ENCODE data around the gene DNAJC17. TPM values are rescaled to one million over a fixed set of nuclear protein-coding genes. Genes with fewer than 3 reads are reported as not detected.

Gene DNAJC17
- total and polyA plus RNA-seq, 2 donors (not counting 1 experiment from before 2014, with no cell fraction given), result 30.5 to 46.1 TPM

- Histone ChIP-seq H3K79me2 (ENCODE audit: control insufficient read depth, insufficient read depth, low read length) (no peaks in the 10 kb centered on the region), H4K20me1 (ENCODE audit: control insufficient read depth, insufficient read depth, low read length, poor library complexity, severe bottlenecking) (no peaks in the 10 kb centered on the region), H3K27ac (ENCODE audit: low read length in 2 of 2) (no peak within 1 kb of the TSS), H3K36me3 (replicated peaks in 1 of 2; ENCODE audit: control extremely low read depth in 1 of 2, control insufficient read depth in 1 of 2, extremely low read depth in 1 of 2, insufficient read depth in 2 of 2, low read length in 1 of 2) (no peaks in the 10 kb centered on the region), H2AFZ (ENCODE audit: insufficient read depth, low read depth, low read length, poor library complexity, severe bottlenecking) (no peak within 1 kb of the TSS), H3K9me3 (ENCODE audit: control extremely low read depth in 1 of 3, control insufficient read depth in 2 of 3, insufficient read depth in 1 of 3, low read length in 2 of 3) (peaks cover 0 to 3% (median 0%) of the 10 kb centered on the region in 3 donors), H3K9ac (ENCODE audit: low read length) (no peak within 1 kb of the TSS), H3K4me3 (ENCODE audit: control extremely low read depth in 1 of 5, extremely low read depth in 1 of 5, insufficient read depth in 1 of 5, low read depth in 2 of 5, low read length in 4 of 5) (no peak within 1 kb of the TSS), H3K4me1 (ENCODE audit: control insufficient read depth in 2 of 2, insufficient read depth in 2 of 2, low read length in 2 of 2) (no peaks in the 10 kb centered on the region), H3K4me2 (replicated peaks; ENCODE audit: low read depth, low read length, poor library complexity, severe bottlenecking) (no peak within 1 kb of the TSS), H3K27me3 (replicated peaks in 1 of 4; ENCODE audit: control extremely low read depth in 1 of 4, control insufficient read depth in 3 of 4, insufficient read depth in 4 of 4, low read length in 3 of 4) (no peaks in the 10 kb centered on the region)
- CTCF ChIA-PET, result interaction anchor here (1.8 kb wide), 1 partner anchor 9 kb away, joined by 5 read pairs; no protein-coding TSS in a partner anchor
- WGBS (ENCODE audit: insufficient coverage), result 94% methylated on average over 5 of the region's 6 CpGs
- no peak within 1 kb of the TSS for H3K4me3 Mint-ChIP-seq
- peak; percentile 2 for DNase-seq
- H3K27ac Mint-ChIP-seq, result no peak within 1 kb of the TSS
- ATAC-seq (ENCODE audit: low read depth), result no peak
- intact Hi-C loops (cut with micrococcal nuclease), result no loop called here
- H3K4me1 Mint-ChIP-seq, result no peaks in the 10 kb centered on the region
- TF ChIP-seq EZH2 (IDR thresholded peaks at IDR 0.05; ENCODE audit: borderline replicate concordance, insufficient read depth, low read depth, low read length, poor library complexity, severe bottlenecking), result no peak
- TF ChIP-seq, protein P1, sequence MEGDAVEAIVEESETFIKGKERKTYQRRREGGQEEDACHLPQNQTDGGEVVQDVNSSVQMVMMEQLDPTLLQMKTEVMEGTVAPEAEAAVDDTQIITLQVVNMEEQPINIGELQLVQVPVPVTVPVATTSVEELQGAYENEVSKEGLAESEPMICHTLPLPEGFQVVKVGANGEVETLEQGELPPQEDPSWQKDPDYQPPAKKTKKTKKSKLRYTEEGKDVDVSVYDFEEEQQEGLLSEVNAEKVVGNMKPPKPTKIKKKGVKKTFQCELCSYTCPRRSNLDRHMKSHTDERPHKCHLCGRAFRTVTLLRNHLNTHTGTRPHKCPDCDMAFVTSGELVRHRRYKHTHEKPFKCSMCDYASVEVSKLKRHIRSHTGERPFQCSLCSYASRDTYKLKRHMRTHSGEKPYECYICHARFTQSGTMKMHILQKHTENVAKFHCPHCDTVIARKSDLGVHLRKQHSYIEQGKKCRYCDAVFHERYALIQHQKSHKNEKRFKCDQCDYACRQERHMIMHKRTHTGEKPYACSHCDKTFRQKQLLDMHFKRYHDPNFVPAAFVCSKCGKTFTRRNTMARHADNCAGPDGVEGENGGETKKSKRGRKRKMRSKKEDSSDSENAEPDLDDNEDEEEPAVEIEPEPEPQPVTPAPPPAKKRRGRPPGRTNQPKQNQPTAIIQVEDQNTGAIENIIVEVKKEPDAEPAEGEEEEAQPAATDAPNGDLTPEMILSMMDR (IDR thresholded peaks at IDR 0.05), result no peak
- POLR2A ChIA-PET, result no interaction called here
- H3K9me3 Mint-ChIP-seq (ENCODE audit: insufficient read depth), result no peaks in the 10 kb centered on the region
- no peaks in the 10 kb centered on the region for H3K27me3 Mint-ChIP-seq
Observed at GRCh38 chr15:40828447-40829036, 21.3 kb upstream of the DNAJC17 start, which contains the start of gene PPP1R14D. PPP1R14D (minus strand) TSS chr15:40828708; CDS start chr15:40828641, 67 bp downstream.

- no peak overlapping the region for H3K9ac ChIP-seq (ENCODE audit: low read length)
- Mint-ChIP-seq H3K4me1 (no peaks in the 10 kb centered on the region), H3K27ac (no peak overlapping the region), H3K9me3 (ENCODE audit: insufficient read depth) (no peaks in the 10 kb centered on the region), H3K27me3 (no peaks in the 10 kb centered on the region), H3K4me3 (no peak overlapping the region)
- H3K36me3 ChIP-seq (replicated peaks in 1 of 2; ENCODE audit: control extremely low read depth in 1 of 2, control insufficient read depth in 1 of 2, extremely low read depth in 1 of 2, insufficient read depth in 2 of 2, low read length in 1 of 2), result no peaks in the 10 kb centered on the region
- ChIA-PET POLR2A (no interaction called here), CTCF (no interaction called here)
- no peaks in the 10 kb centered on the region for H3K4me1 ChIP-seq (ENCODE audit: control insufficient read depth in 2 of 2, insufficient read depth in 2 of 2, low read length in 2 of 2)
- H4K20me1 ChIP-seq (ENCODE audit: control insufficient read depth, insufficient read depth, low read length, poor library complexity, severe bottlenecking), result no peaks in the 10 kb centered on the region
- no peaks in the 10 kb centered on the region for H3K79me2 ChIP-seq (ENCODE audit: control insufficient read depth, insufficient read depth, low read length)
- no peak overlapping the region for H3K27ac ChIP-seq (ENCODE audit: low read length in 2 of 2)
- H3K9me3 ChIP-seq (ENCODE audit: control extremely low read depth in 1 of 3, control insufficient read depth in 2 of 3, insufficient read depth in 1 of 3, low read length in 2 of 3), result no peaks in the 10 kb centered on the region
- ATAC-seq (ENCODE audit: low read depth) (no peak), DNase-seq (no peak)
- no peak overlapping the region for H3K4me3 ChIP-seq (ENCODE audit: control extremely low read depth in 1 of 5, extremely low read depth in 1 of 5, insufficient read depth in 1 of 5, low read depth in 2 of 5, low read length in 4 of 5)
- intact Hi-C loops (cut with micrococcal nuclease), result no loop called here
- 90% methylated on average over 2 of the region's 4 CpGs for WGBS (ENCODE audit: insufficient coverage)
- H3K27me3 ChIP-seq (replicated peaks in 1 of 4; ENCODE audit: control extremely low read depth in 1 of 4, control insufficient read depth in 3 of 4, insufficient read depth in 4 of 4, low read length in 3 of 4), result no peaks in the 10 kb centered on the region
- TF ChIP-seq, protein P1 (IDR thresholded peaks at IDR 0.05), result no peak
- TF ChIP-seq EZH2 (IDR thresholded peaks at IDR 0.05; ENCODE audit: borderline replicate concordance, insufficient read depth, low read depth, low read length, poor library complexity, severe bottlenecking), result no peak
- no peak overlapping the region for H2AFZ ChIP-seq (ENCODE audit: insufficient read depth, low read depth, low read length, poor library complexity, severe bottlenecking)
- no peak overlapping the region for H3K4me2 ChIP-seq (replicated peaks; ENCODE audit: low read depth, low read length, poor library complexity, severe bottlenecking)
Observed at GRCh38 chr15:40826423-40827075, 19.3 kb upstream of the DNAJC17 start.
